ENCODE data around the gene ZNF276.
"Not testable (repeated sequence)": the region's sequence is repeated elsewhere in the genome, so short reads cannot be mapped to it uniquely, and the experiment has no call there.

Gene ZNF276, protein sequence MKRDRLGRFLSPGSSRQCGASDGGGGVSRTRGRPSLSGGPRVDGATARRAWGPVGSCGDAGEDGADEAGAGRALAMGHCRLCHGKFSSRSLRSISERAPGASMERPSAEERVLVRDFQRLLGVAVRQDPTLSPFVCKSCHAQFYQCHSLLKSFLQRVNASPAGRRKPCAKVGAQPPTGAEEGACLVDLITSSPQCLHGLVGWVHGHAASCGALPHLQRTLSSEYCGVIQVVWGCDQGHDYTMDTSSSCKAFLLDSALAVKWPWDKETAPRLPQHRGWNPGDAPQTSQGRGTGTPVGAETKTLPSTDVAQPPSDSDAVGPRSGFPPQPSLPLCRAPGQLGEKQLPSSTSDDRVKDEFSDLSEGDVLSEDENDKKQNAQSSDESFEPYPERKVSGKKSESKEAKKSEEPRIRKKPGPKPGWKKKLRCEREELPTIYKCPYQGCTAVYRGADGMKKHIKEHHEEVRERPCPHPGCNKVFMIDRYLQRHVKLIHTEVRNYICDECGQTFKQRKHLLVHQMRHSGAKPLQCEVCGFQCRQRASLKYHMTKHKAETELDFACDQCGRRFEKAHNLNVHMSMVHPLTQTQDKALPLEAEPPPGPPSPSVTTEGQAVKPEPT

DNA sequence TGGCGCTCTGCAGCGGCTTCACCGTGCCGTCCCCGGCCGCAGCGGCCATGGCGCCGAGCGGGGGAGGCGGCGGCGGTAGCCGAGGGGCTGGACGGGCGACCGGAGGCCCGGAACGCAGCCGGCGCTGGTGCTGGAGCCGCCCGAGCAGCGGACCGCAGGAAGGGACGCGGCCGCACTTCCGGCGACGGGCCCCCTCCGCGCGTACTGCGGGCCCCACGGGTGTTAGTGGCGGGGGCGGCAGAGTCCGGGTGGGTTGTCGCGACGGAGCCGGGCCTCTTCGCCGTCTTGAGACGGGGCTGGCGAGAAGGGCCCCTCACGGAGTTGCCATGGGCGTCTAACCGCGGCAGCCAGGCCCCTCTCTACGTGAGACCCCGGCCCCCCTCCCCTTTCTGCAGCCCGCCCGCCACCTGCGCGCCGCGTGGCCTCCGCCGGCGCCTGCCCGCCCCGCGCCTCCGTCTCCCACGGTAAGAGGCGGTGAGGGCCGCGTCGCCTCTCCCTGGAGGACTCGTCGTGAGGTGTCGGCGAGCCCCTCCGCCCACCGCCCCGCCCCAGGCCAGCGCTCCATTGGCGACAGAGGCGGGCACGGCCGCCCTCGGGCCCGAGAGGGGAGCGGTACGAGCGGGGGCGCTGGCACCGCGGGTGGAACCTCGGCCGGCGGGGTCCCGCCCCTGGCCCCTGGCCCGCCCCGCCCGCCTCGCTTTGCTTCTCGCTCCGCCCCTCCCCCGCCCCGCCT is at the start of gene ZNF276, which contains the start of gene VPS9D1:
TSS of gene ZNF276 (plus strand) at position 725 of the 733 bp plus-strand sequence. CDS start 104 bp downstream, outside the sequence.
TSS of gene VPS9D1 (minus strand) at position 86 of the 733 bp plus-strand sequence. CDS start at position 49, 37 bp downstream.
- peak; percentile 86 for DNase-seq (ENCODE audit: low spot score)

DNA sequence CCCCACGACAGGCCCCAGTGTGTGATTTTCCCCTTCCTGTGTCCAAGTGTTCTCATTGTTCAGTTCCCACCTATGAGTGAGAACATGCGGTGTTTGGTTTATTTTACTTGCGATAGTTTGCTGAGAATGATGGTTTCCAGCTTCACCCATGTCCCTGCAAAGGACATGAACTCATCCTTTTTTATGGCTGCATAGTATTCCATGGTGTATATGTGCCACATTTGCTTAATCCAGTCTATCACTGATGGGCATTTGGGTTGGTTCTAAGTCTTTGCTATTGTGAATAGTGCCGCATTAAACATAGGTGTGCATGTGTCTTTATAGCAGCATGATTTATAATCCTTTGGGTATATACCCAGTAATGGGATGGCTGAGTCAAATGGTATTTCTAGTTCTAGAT is 49.8 kb upstream of the ZNF276 start:
- not testable (repeated sequence) for DNase-seq (ENCODE audit: low spot score)

DNA sequence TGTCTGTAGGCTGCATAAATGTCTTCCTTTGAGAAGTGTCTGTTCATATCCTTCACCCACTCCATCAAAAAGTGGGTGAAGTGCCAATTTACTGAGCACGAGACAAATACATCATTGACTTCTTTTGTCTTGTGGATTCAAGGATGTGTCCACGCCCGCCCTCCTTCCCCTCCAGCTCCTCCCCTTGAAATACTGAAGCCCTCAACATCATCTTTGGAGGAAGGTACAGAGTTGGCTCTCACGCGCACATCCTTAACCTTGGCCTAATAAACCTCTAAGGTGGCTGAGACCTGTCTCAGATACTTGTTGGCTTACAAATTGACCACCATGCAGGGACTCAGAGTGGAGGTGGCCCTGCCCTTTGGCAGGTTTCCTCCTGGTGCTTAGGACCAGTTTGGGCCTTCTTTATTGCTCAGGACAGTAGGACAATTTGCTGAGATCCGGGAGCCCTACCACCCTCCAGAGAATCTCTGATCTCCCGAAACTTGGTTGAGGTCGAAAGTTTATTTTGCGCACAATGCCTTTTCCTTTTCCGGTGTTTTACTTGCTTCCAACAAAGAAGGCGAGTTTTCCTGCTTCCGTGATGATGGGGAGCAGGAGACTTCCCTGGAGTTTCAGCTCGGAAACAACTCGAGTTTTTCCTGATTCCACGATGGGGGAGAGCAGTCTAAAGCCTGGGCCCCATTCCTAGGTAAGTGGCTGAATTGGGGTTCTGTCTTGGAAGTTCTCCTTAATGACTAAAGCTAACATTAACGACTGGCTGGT is 49.0 kb upstream of the ZNF276 start:
- no peak for DNase-seq (ENCODE audit: low spot score)

DNA sequence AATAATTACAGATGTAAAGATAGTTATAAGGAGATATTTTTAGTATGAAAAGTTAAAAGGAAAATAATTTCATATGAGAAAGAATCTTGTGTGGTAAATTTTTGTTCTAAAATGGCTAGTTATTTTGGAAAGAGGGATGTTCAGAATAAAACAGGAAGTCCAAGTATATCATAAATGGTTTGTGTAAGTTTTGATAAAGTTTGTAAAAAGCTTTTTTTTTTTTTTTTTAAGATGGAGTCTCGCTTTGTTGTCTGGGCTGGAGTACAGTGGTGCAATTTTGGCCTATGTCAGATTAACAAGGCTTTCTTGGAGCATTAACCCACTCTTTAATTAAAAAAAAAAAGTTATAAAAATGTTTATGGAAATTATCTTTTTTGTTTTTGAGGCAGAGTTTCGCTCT is 43.1 kb upstream of the ZNF276 start:
- DNase-seq (ENCODE audit: low spot score) = no peak

DNA sequence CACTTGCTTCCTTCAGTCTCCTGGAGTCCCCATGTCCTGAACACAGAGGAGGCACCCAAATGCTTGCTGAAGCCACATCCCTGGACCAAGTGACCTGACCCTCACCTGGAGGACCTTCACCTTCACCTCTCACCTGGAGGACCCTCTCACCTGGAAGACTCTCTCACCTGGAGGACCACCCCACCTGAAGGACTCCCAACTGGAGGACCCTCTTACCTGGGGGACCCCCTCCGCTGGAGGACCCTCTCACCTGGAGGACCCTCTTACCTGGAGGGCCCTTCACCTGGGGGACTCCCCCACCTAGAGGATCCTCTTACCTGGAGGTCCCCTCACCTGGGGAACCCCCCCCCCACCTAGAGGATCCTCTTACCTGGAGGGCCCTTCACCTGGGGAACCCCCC is 35.4 kb upstream of the ZNF276 start:
- no peak for DNase-seq (ENCODE audit: low spot score)

DNA sequence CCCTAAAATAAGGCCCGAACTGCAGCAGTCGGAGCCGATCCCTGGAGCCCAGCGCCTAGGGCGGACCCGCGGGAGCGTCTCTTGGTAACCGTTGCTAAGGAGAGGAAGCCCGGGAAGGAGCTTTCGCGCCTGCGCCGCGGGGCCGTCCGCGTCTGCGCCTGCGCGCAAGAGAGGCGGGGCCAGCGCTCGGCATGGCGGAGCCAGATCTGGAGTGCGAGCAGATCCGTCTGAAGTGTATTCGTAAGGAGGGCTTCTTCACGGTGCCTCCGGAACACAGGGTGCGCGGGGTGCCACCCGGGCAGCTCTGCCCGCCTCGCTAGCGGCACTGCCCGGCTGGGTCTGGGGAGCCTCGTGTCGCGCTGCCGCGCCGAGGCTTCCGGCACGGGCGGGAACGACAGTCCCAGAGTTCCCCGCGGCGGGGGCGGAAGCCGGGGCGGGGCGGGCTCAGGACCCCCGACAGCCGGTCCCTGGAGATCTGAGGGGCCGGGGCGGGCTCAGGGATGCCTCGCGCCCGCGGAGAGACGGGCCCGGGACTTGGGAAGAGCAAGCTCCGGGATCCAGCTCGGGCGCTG is 34.7 kb upstream of the ZNF276 start, which contains the start of gene CDK10:
TSS of gene CDK10 (plus strand) at position 170 of the 572 bp plus-strand sequence. CDS start at position 192, 22 bp downstream.
- DNase-seq (ENCODE audit: low spot score) = peak; percentile 86

DNA sequence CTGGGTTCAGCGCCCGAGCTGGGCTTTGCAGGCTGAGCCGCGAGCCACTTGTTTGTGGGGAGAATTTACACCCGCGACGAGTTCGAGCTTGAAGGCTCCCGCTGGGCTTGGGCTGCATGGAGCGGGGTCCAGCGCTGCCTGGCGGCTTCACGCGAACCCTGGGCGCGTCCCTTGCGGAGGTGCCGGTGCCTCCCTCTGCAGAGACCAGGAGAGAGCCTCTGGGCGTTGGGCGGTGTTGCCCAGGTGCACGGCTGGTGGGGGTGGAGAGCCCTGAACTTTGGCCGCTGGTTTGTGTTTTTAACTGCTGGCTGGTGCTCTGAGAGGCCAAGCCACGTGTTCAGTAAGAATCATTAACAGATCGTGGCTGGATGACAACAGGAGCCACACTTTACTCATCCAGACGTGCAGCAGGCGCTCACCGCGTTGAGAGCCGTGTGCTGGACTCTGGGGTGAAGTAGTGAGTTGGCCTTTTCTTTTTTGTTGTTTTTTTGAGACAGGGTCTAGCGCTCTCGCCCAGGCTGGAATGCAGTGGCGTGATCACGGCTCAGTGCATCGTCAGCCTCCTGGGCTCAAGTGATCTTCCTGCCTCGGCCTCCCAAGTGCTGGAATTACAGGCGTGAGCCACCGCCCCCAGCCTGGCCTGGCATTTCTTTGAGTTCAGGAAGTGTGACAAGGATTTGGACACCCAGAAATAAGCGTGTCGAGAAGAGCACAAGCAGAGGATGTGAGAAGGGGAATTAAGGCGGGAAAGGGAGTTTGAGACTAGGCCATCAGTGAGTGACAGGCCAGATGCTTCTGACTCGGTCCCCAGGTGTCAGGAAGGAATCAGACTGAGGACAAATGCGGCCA is 34.0 kb upstream of the ZNF276 start:
- no peak for DNase-seq (ENCODE audit: low spot score)

DNA sequence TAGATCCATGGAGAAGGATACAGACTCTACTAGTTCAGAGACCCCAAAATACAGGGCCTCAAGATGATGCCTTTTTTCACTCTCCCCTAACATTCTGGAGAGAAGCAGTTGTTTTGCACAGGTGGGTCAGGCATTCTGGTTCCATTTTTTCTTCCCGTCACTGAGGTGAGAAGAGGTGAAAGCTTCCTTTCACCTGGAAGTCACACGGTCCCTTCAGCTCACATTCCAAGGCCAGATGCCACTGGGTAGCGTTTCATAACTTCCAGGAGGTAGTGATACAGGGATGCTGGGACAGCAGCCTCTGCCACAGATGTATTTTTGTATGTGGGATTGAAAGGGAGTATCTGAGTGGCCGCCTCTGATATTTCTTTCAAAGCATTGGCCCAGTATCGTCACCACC is 32.9 kb upstream of the ZNF276 start:
- no peak for DNase-seq (ENCODE audit: low spot score)

DNA sequence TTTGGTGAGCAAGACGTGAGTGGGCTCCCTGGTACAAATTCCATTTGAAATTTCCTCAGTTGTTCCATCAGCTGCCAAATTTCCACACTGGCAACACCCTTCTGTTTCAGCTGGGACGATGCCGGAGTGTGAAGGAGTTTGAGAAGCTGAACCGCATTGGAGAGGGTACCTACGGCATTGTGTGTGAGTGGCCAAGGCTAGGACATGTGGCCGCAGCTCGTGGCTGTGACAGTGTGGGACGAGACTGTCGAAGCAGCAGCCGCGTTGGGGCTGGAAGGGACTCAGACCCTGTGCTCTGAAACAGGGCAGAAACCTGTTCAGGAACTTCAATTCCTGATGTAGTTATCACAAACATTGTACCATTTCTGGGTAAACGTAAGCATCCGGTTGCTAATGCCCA is 32.2 kb upstream of the ZNF276 start:
- no peak for DNase-seq (ENCODE audit: low spot score)

DNA sequence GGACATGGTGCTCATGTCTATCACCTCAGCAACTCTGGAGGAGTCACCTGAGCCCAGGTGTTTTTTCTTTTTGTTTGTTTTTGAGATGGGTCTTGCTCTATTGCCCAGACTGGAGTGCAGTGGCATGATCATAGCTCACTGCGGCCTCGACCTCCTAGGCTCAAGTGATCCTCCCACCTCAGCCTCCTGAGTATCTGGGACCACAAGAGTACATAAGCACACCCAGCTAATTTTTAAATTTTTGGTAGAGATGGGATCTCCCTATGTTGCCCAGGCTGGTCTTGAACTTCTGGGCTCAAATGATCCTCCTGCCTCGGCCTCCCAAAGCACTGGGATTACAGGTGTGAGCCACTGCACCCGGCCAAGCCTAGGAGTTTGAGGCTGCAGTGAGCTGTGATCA is 31.7 kb upstream of the ZNF276 start:
- DNase-seq (ENCODE audit: low spot score) = not testable (repeated sequence)

DNA sequence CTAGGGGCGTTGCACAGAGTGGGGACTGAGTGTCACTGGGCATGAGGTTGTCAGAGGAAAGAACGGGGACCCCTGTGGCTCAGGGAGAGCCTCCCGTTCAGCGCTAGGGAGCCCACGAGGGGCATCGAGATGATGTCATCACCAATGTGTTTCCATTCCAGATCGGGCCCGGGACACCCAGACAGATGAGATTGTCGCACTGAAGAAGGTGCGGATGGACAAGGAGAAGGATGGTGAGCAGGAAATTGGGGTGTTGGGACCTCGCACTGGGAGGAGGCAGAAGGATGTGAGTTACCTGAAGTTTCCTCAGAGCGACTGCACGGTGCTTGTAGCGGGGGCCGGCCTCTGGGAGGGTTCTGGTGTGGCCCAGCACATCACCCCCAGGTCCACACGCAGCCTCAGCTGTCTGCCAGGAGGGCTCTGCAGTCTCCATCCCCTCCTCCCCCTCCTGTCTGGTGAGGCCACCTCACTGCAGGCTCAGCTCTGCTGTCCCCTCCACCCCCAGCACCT is 30.9 kb upstream of the ZNF276 start:
- DNase-seq (ENCODE audit: low spot score) = no peak

DNA sequence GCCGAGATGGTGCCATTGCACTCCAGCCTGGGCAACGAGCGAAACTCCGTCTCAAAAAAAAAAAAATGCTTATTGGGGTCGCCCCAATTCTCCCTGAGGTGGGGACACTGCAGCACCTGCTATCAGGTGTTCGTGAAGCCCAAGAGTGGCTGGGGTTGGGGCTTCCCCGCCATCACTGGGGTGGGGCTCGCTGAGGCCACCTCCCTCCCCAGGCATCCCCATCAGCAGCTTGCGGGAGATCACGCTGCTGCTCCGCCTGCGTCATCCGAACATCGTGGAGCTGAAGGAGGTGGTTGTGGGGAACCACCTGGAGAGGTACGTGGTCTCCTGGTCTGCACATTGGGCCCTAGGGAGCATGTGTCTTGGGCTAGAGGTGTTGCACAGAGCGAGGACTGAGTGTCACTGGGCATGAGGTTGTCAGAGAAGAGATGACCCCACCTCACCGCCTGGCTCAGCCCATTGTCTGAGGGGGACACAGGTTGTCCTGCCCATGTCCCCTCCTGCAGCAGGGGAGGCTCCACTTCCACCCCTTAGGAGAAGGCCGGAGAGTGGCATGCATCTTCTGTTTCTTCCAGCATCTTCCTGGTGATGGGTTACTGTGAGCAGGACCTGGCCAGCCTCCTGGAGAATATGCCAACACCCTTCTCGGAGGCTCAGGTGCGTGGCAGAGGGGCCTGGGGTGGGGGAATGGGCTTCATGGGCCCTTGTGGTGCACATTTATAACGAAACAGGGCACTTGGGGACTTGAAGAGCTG is 29.9 kb upstream of the ZNF276 start:
- no peak for DNase-seq (ENCODE audit: low spot score)

DNA sequence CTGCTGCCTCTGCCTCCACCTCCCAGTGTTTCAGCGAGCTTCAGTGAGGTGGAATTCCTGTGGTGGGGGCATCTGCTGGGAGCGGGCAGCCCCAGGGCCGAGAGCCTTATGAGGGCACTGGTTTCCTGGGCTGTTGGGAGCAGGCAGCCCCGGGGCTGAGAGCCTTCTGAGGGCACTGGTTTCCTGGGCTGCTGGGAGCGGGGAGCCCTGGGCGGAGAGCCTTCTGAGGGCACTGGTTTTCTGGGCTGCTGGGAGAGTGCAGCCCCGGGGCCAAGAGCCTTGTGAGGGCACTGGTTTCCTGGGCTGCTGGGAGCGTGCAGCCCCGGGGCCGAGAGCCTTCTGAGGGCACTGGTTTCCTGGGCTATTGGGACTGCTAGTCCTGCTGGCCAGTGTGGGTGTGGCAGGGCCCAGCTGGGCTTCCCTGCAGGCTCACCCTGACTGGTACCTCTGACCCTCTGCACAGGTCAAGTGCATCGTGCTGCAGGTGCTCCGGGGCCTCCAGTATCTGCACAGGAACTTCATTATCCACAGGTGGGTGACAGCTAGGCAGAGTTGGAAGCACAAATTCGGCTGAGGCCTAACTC is 29.3 kb upstream of the ZNF276 start:
- no peak for DNase-seq (ENCODE audit: low spot score)

DNA sequence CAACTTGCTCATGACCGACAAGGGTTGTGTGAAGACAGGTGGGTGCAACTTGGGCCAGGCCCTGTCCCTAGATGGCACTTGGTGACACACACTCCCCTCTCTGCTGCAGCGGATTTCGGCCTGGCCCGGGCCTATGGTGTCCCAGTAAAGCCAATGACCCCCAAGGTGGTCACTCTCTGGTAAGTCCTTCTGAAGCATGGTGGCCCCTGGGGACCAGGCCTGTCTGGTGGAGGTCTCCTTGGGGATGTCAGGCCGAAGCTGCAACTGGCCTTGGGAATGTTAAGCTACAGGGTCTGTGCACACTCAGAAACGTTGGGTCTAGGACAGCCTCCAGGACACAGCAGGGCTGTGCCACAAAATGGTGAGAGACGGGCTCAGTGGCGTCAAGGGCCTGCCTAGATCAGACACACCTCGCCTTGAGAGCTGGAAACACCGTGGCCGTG is 28.0 kb upstream of the ZNF276 start:
- no peak for DNase-seq (ENCODE audit: low spot score)

DNA sequence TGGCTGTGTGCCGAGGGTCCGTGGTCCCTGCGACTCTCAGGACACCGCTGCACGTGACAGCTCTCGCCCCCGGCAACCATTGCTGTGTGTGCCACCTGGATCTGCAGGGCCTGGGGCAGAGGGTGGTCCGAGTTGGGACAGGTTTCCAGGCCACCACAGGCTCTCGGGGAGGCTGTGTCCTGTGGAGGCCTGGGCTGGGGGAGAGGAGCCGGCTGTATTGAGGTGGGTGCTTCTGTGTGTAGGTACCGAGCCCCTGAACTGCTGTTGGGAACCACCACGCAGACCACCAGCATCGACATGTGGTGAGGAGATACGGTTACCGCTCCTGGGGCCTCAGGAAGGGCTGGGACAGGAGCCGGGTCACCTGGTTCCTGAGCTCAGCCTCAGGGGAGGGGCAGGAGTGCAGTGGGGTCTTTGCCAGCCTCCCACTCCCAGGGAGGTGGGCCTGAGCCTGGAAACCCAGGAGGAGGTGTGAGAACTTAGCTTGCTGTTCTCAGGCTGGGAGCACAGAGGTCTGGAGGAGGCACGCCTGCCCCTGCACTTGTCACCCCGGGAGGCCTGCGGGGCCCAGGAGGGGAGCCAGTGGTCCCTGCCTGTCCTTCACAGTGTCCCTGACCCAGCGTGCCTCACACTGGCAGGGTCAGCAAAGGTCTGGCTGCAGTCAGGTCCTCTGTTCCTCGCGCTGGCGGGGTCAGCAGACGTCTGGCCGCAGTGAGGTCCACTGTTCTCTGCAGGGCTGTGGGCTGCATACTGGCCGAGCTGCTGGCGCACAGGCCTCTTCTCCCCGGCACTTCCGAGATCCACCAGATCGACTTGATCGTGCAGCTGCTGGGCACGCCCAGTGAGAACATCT is 27.2 kb upstream of the ZNF276 start:
- no peak for DNase-seq (ENCODE audit: low spot score)

DNA sequence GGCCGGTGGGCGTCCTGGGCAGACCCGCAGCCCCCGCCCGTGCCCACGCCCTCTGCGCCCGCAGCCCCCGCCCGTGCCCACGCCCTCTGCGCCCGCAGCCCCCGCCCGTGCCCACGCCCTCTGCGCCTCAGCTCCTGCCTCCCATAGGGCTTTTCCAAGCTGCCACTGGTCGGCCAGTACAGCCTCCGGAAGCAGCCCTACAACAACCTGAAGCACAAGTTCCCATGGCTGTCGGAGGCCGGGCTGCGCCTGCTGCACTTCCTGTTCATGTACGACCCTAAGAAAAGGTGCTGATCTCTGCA is 26.6 kb upstream of the ZNF276 start:
- not testable (repeated sequence) for DNase-seq (ENCODE audit: low spot score)

DNA sequence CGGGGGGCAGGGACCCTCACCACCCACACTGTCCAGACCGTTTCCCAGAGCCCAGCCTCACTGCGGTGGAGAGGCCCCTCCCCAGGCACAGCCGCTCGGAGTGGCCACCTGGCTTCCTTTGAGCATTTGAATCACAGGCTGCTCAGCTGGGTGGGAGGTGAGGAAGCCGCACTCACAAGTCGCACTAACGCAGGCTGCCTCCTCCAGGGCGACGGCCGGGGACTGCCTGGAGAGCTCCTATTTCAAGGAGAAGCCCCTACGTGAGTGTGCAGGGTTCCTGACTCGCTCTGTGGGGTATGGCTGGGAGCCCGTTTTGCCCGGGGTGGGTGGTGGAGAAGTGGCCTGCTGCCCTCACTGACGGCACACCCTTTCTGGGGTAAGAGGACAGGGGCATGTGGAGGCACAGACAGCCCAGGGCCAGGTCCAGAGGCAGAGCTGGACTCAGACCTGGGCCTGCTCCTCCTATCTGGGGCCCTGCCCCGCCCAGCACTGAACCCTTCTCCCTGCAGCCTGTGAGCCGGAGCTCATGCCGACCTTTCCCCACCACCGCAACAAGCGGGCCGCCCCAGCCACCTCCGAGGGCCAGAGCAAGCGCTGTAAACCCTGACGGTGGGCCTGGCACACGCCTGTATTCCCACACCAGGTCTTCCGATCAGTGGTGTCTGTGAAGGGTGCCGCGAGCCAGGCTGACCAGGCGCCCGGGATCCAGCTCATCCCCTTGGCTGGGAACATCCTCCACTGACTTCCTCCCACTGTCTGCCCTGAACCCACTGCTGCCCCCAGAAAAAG is 26.1 kb upstream of the ZNF276 start:
- no peak for DNase-seq (ENCODE audit: low spot score)

Measured in putamen (tissue), 1 donor.